ENCODE results near the gene EID2.

The EID2 gene

DNA sequence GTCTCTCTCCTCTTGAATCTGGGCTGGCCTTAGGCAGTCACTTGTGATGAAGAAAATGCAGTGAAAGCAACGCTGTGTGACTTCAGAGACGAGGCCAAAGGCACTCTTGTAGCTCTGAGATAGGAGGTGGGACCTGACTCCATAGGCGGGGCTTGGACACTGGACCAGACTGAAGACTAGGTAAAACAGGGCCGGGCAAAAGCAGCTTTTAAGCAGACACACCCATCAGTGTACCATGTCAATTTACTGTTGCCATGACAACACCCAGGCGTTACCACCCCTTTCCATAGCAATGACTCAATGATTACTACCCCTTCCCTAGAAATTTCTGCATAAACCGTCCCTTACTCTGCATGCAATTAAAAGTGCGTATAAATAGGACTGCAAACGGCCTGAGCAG is 6.6 kb upstream of the EID2 start:
- H3K4me1 Mint-ChIP-seq: peaks cover 41% of the 10 kb centered on the region
- no peak overlapping the region for H3K27ac Mint-ChIP-seq
- H3K27me3 Mint-ChIP-seq: no peaks in the 10 kb centered on the region
- no peak for DNase-seq
- no peak for ATAC-seq
- no peak overlapping the region for H3K4me3 Mint-ChIP-seq
- H3K9me3 Mint-ChIP-seq: no peaks in the 10 kb centered on the region

DNA sequence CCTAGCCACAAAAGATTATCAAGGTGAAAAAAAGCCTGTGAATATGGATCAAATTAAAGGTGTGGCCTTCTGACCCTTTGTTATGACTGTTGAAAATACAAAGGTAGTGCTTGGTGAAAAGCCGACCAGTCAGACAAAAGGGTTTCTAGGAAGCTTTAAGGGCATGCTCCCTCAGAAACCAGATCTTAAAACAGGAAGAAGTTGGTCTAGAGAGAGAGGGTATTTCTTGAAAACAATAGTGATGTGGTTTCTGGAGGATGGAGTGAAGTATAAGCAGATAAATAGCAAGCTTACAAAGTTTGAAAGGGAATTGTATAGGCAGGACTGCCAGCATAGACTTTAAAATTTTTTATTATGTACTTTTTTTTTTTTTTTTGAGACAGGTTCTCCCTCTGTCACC is 5.0 kb upstream of the EID2 start:
- Mint-ChIP-seq H3K9me3 (no peaks in the 10 kb centered on the region), H3K27me3 (no peaks in the 10 kb centered on the region), H3K4me1 (peaks cover 49% of the 10 kb centered on the region), H3K27ac (no peak overlapping the region), H3K4me3 (no peak overlapping the region)
- no peak for ATAC-seq
- no peak for DNase-seq

DNA sequence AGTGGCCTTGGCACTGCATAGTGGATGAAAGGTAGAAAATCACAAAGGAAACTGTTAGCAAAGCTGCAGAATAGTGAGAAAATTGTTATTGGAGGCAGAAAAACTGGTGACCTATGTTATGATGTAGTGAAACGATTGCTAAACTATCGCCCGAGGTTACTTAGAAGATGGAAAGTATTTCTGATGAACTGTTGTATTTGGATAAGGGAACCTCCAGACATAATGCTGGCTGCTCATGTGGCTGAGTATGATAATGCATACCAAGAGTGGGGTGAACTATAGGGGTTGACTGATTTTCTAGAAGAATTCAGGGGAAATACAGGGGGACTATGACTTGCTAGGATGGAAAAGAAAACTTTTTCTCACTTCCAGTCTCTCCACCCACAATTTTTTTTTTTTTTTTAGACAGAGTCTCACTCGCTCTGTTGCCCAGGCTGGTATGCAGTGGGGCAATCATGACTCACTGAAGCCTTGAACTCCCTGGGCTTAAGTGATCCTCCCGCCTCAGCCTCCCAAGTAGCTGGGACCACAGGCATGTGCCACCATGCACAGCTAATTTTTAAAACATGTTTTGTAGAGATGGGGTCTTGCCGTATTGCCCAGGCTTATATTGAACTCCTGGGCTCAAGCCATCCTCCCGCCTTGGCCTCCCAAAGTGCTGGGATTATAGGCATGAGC is 4.4 kb upstream of the EID2 start:
- no peak for DNase-seq
- no peaks in the 10 kb centered on the region for H3K9me3 Mint-ChIP-seq
- no peak for ATAC-seq
- H3K27me3 Mint-ChIP-seq: no peaks in the 10 kb centered on the region
- H3K27ac Mint-ChIP-seq: no peak overlapping the region
- H3K4me3 Mint-ChIP-seq: no peak overlapping the region
- peaks cover 49% of the 10 kb centered on the region for H3K4me1 Mint-ChIP-seq

DNA sequence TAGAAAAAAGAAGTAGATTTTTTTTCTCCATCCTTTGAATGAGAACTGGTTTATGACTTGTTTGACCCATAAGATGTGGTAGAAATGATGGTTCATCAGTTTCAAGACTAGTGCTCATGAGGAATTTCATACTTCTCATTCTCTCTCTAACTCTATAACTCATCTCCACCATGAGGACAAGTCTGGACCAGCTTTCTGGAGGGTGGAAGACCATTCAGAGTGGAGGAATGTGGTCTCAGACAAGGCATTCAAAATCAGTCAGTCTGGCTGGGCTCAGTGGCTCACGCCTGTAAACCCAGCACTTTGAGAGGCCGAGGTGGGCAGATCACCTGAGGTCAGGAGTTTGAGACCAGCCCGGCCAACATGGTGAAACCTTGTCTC is 3.5 kb upstream of the EID2 start:
- DNase-seq (no peak), ATAC-seq (no peak)
- Mint-ChIP-seq H3K9me3 (no peaks in the 10 kb centered on the region), H3K27me3 (no peaks in the 10 kb centered on the region), H3K4me3 (no peak overlapping the region), H3K4me1 (peaks cover 58% of the 10 kb centered on the region), H3K27ac (no peak overlapping the region)

DNA sequence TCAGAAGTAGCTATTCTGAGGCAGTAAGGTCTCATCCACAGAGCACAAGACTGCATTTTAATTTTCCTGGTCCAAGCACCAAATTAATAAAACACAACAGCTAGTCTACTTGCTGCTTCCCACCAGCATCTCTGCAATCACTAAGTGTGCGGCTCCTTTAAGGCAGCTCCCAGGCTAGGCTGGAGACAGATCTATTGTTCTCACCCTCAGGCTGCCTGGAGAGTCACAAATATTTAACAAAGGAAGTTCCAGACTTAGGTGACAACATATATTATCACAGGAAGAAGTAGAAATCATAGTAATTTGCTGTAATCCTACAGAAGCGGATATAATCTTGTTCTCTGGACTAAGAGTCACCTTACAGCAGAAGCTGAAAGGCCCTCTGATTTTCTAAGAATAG is 2.2 kb upstream of the EID2 start:
- H3K4me3 Mint-ChIP-seq: no peak overlapping the region
- H3K9me3 Mint-ChIP-seq: no peaks in the 10 kb centered on the region
- no peaks in the 10 kb centered on the region for H3K27me3 Mint-ChIP-seq
- peaks cover 70% of the 10 kb centered on the region for H3K4me1 Mint-ChIP-seq
- DNase-seq (no peak), ATAC-seq (no peak)
- no peak overlapping the region for H3K27ac Mint-ChIP-seq

DNA sequence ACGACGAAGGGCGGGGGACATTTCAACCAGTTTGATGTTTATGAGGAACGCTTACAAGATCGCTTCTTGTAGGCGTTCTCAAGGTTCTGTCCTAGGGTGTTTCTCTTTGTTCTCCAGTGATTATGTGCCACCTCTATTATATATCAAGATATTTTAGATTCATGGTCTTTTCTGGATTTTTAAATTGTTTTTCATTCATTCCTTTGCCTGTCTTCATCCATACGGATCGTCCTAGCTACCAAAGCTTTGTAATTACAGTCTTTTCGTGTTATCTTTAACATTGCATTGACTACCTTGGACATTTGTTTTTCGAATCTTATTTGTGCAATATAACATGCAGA is 342 bp upstream of the EID2 start:
- ATAC-seq (no peak), DNase-seq (no peak)
- peaks cover 70% of the 10 kb centered on the region for H3K4me1 Mint-ChIP-seq
- H3K4me3 Mint-ChIP-seq: peak overlapping the region; percentile 90 to 91
- H3K27ac Mint-ChIP-seq: peak overlapping the region; percentile 97 to 98
- no peaks in the 10 kb centered on the region for H3K9me3 Mint-ChIP-seq
- H3K27me3 Mint-ChIP-seq: no peaks in the 10 kb centered on the region

DNA sequence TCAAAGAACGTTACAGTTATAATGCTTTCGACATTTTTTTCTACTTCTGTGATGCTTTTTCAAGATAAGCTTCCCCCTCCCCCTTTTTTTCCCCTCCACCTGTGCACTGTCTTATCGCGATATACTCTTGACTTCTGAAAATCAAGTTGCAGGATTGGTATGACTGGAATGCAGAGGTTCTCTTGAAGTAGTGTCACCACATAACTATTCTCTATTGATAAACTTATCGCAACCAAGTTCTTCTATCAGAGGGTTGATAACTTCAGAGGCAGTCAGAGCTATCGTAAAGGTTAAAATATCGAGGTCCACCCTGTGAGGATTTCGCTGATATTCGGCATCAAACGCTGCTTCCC is 820 bp downstream of the EID2 start:
- Mint-ChIP-seq H3K4me3 (peak overlapping the region; percentile 90 to 91), H3K27ac (peak overlapping the region; percentile 72 to 86), H3K9me3 (no peaks in the 10 kb centered on the region), H3K27me3 (no peaks in the 10 kb centered on the region), H3K4me1 (peaks cover 59% of the 10 kb centered on the region)
- peak; percentile 29 for ATAC-seq
- DNase-seq: no peak

DNA sequence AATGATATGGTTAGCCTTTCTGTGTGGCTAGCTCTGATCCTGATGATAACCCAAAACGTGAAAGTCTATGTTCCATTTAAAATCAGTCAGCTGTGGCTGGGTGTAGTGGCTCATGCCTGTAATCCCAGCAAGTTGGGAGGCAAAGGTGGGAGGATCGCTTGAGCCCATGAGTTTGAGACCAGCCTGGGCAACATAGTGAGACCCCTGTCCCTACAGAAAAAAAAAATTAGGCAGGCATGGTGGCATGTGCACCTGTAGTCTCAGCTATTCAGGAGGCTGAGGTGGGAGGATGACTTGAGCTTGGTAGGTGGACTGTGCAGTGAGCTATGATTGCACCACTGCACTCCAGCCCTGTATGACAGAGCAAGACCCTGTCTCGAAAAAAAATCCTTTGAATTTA is 6.2 kb downstream of the EID2 start:
- no peak for DNase-seq
- H3K4me1 Mint-ChIP-seq: peaks cover 42% of the 10 kb centered on the region
- no peak for ATAC-seq
- H3K27me3 Mint-ChIP-seq: no peaks in the 10 kb centered on the region
- no peak overlapping the region for H3K4me3 Mint-ChIP-seq
- no peaks in the 10 kb centered on the region for H3K9me3 Mint-ChIP-seq
- no peak overlapping the region for H3K27ac Mint-ChIP-seq

DNA sequence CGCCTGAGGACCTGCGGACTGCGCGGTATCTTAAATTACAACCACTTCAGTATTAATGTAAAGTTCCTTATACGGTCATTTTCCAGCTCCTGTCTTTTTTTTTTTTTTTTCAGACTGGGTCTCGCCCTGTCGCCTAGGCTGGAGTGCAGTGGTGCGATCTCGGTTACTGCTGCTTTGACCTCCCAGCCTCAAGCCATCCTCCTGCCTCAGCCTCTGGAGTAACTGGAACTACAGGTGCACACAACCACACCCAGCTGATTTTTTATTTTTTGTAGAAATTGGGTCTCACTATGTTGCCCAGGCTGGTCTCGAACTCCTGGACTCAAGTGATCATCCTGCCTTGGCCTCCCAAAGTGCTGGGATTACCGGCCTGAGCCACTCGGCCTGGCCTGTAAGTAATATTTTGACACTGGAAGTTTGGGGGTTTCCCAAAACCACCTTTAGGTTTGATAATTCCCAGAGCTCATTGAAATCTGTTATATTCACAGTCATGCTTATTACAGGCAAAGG is 6.9 kb downstream of the EID2 start:
- Mint-ChIP-seq H3K27ac (peak overlapping the region in 1 of 2 donors; percentile 93), H3K9me3 (no peaks in the 10 kb centered on the region), H3K27me3 (no peaks in the 10 kb centered on the region), H3K4me1 (peaks cover 40% of the 10 kb centered on the region), H3K4me3 (peak overlapping the region; percentile 92 to 97)
- ATAC-seq (peak; percentile 31), DNase-seq (no peak)

DNA sequence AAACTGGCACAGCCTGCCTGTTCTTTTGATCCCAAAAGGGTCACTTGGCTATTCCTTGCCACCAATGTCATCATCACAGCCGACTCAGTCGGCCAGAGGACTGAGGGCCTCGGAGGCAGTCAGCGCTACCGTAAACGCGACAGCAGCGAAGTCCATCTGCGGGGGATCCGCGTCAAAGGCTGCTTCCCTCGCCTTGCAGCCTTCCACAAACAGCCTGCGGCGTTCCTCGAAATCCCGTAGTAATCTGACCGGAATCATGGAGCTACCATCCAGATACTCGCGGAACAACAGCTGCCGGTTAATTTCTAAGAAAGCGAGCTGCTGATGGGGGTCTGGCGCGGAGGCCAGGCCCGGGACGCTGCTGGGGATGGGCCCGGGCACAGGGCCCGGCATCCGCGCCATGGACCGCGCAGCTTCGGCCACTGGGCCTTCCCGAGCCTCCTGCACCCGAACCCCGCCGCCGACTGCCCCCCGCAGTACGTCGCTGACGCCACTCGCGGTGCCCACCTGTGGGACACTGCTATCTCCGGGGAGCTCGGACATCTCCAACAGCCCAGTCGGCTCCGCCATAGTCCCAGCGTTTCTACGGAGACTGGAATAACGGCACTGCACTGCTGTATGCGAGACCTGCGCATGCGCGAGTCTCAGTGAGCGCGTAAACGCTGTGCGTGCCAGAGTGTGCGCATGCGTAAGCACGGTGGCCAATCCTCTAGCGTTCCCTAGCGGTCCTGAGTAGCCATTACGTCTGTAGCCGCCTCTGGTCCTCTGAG is 7.5 kb downstream of the EID2 start, which contains the start of gene EID2B:
EID2B (minus strand) TSS at position 620 of the 770 bp plus-strand sequence; CDS start at position 570, 50 bp downstream.
- peak; percentile 94 to 95 for DNase-seq
- H3K4me3 Mint-ChIP-seq: peak within 1 kb of the TSS; percentile 92 to 97
- ATAC-seq: peak; percentile 94
- no peaks in the 10 kb centered on the region for H3K27me3 Mint-ChIP-seq
- H3K9me3 Mint-ChIP-seq: no peaks in the 10 kb centered on the region
- peak within 1 kb of the TSS; percentile 93 to 96 for H3K27ac Mint-ChIP-seq
- H3K4me1 Mint-ChIP-seq: peaks cover 33% of the 10 kb centered on the region

DNA sequence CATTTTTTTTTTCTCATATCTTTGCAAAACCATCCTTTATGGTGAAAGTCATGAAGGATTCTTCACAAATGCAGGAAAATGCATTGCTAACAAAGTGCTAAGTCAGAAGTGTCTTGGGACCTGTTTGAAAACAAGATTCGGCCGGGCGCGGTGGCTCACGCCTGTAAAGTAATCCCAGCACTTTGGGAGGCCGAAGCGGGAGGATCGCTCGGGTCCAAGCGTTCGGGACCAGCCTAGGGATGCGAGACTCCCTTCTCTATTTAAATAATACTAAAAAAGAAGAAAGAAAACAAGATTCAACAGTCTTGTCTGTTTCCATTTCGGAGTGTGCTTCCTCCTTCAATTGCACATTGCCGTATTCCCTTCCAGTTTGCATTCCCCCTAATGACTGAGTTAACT is 8.1 kb downstream of the EID2 start:
- DNase-seq (no peak), ATAC-seq (no peak)
- Mint-ChIP-seq H3K4me1 (peaks cover 28% of the 10 kb centered on the region), H3K27ac (peak overlapping the region; percentile 88 to 95), H3K27me3 (no peaks in the 10 kb centered on the region), H3K9me3 (no peaks in the 10 kb centered on the region), H3K4me3 (peak overlapping the region; percentile 92 to 97)

DNA sequence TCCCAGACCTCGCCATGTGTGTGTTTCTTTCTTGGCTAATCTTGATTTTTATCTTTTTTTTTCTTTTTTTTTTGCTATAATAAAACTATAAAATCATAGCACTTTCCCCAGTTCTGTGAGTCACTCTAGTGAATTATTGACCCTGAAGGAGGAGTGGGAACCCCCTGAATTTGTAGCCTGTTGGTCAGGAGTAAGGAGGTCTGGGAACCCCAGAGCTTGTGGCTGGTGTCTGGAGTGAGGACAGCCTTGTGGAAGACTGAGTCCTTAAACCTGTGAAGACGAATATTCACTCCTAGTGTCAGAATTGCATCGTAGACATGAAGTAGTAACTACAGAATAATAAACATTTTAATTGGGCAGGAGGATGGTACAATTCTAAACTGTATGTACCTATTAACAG is 14.8 kb downstream of the EID2 start:
- H3K4me1 Mint-ChIP-seq: peaks cover 16% of the 10 kb centered on the region
- H3K9me3 Mint-ChIP-seq: no peaks in the 10 kb centered on the region

DNA sequence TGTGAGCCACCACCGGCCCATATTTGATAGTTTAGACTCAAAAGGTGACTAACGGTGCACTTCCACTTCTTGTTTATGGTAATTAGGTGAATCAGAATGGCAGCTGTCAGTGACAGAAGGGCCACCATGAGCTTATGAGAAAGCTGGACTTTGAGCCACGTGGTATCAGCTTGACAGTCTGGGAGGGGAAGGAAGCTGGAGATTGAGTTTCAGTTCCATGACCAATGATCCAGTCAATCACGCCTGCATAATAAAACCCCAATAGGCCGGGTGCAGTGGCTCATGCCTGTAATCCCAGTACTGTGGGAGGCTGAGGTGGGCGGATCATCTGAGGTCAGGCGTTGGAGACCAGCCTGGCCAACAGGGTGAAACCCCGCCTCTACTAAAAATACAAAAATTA is 15.5 kb downstream of the EID2 start:
- H3K27ac Mint-ChIP-seq: no peak overlapping the region
- no peak for DNase-seq
- ATAC-seq: no peak
- H3K9me3 Mint-ChIP-seq: no peaks in the 10 kb centered on the region
- H3K4me3 Mint-ChIP-seq: no peak overlapping the region
- H3K27me3 Mint-ChIP-seq: no peaks in the 10 kb centered on the region
- H3K4me1 Mint-ChIP-seq: peaks cover 11% of the 10 kb centered on the region

More for the DNA sequence above, 14.8 kb downstream of the EID2 start:
- no peak for DNase-seq
- no peak for ATAC-seq
- Mint-ChIP-seq H3K27me3 (no peaks in the 10 kb centered on the region), H3K27ac (peak overlapping the region in 1 of 2 donors; percentile 59), H3K4me3 (no peak overlapping the region)

DNA sequence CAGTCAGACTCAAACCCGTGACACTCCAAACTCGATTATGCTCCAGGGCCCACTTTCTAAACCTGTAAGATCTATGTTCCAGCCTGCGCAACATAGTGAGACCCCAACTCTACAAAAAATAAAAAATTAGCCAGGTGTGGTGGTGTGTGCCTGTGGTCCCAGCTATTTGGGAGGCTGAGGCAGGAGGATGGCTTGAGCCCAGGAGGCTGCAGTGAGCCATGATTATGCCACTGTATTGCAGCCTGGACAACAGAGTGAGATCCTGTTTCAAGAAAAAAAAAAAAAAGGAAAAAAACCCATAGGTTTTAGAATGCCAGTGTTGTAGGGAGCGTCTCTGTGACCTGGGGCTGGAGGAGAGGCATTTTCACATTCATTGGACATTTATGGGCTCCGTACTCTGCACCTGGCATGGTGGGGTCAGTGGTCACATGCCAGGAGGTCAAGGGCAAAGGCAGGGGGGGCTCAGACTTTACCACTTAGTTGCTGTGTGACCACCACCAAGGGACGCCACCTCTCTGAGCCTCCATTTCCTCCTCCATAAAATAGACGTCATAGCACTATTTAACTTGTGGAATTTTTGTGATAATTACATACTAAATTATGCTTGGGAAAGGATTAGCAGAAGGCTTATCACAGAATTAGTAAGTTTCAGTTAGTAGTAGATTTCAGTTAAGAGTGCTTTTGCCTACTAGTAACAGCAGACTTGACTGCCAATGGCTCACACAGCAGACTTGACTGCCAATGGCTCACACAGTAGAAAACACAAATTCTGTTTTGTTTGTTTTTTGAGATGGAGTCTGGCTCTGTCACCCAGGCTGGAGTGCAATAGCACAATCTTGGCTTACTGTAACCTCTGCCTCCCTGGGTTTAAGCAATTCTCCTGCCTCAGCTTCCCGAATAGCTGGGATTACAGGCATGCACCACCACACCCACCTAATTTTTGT is 19.1 kb downstream of the EID2 start:
- DNase-seq: no peak
- Mint-ChIP-seq H3K9me3 (no peaks in the 10 kb centered on the region), H3K4me3 (no peak overlapping the region), H3K27me3 (peaks cover 27% of the 10 kb centered on the region), H3K27ac (no peak overlapping the region), H3K4me1 (peaks cover 11% of the 10 kb centered on the region)
- ATAC-seq: no peak

DNA sequence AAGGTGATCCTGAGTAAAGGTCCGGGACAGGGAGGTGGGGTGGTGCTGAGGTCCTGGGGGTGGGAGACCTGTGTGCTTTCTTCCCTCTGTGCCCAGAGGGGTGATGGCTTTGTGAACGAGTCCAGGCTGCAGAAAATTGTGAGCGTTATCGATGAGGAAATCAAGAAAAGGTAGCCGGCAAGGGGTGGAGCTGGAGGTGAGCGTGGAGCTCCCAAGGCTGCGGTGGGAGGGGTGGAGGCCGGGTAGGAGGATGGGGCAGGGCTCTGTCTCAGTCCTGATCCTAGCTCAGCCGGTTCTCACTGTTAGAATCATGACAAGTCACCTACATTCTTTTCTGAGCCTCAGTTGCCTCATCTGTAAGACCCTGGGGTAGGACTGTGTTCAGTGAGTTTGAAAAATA is 21.0 kb downstream of the EID2 start:
- Mint-ChIP-seq H3K4me3 (no peak overlapping the region), H3K9me3 (no peaks in the 10 kb centered on the region), H3K4me1 (peaks cover 26% of the 10 kb centered on the region), H3K27ac (peak overlapping the region in 1 of 2 donors; percentile 64), H3K27me3 (peaks cover 46% of the 10 kb centered on the region)
- DNase-seq: no peak
- ATAC-seq: no peak

Data from stimulated activated naive CD8-positive, alpha-beta T cell treated with anti-CD3 and anti-CD28 coated beads, Interleukin-15, amount 100 ng/mL, for 72 hours (primary cell).